Measurements from ENCODE around the gene PDE1A. TPM values are rescaled to one million over a fixed set of nuclear protein-coding genes. Genes with fewer than 3 reads are reported as not detected.

Gene PDE1A
- total RNA-seq, 1 donor from 2014 or later, result 0.08 TPM

GRCh38 chr2:182173944-182174622 lies 252.8 kb downstream of the PDE1A start:
- no peak overlapping the region for H3K4me3 ChIP-seq (ENCODE audit: low read depth, low read length)
- no peak for TF ChIP-seq CTCF (IDR thresholded peaks at IDR 0.05; ENCODE audit: insufficient read depth, low read length, poor library complexity, severe bottlenecking)
- H3K36me3 ChIP-seq (ENCODE audit: control insufficient read depth, insufficient read depth, low read length), result no peaks in the 10 kb centered on the region
- DNase-seq (ENCODE audit: low read depth), result no peak
- no peaks in the 10 kb centered on the region for H3K27me3 ChIP-seq (ENCODE audit: control insufficient read depth, insufficient read depth, low read length)

GRCh38 chr2:182170341-182170740 lies 256.5 kb downstream of the PDE1A start:
- Histone ChIP-seq H3K27me3 (ENCODE audit: control insufficient read depth, insufficient read depth, low read length) (no peaks in the 10 kb centered on the region), H3K36me3 (ENCODE audit: control insufficient read depth, insufficient read depth, low read length) (no peaks in the 10 kb centered on the region), H3K4me3 (ENCODE audit: low read depth, low read length) (no peak overlapping the region)
- TF ChIP-seq CTCF (IDR thresholded peaks at IDR 0.05; ENCODE audit: insufficient read depth, low read length, poor library complexity, severe bottlenecking), result no peak
- DNase-seq (ENCODE audit: low read depth), result no peak

GRCh38 chr2:182167882-182168281 lies 259.0 kb downstream of the PDE1A start:
- no peak overlapping the region for H3K4me3 ChIP-seq (ENCODE audit: low read depth, low read length)
- no peaks in the 10 kb centered on the region for H3K27me3 ChIP-seq (ENCODE audit: control insufficient read depth, insufficient read depth, low read length)
- DNase-seq (ENCODE audit: low read depth), result no peak
- no peak for TF ChIP-seq CTCF (IDR thresholded peaks at IDR 0.05; ENCODE audit: insufficient read depth, low read length, poor library complexity, severe bottlenecking)
- H3K36me3 ChIP-seq (ENCODE audit: control insufficient read depth, insufficient read depth, low read length), result no peaks in the 10 kb centered on the region

GRCh38 chr2:182166841-182167240 lies 260.0 kb downstream of the PDE1A start:
- no peak for DNase-seq (ENCODE audit: low read depth)
- no peaks in the 10 kb centered on the region for H3K27me3 ChIP-seq (ENCODE audit: control insufficient read depth, insufficient read depth, low read length)
- H3K36me3 ChIP-seq (ENCODE audit: control insufficient read depth, insufficient read depth, low read length), result no peaks in the 10 kb centered on the region
- no peak for TF ChIP-seq CTCF (IDR thresholded peaks at IDR 0.05; ENCODE audit: insufficient read depth, low read length, poor library complexity, severe bottlenecking)
- no peak overlapping the region for H3K4me3 ChIP-seq (ENCODE audit: low read depth, low read length)

GRCh38 chr2:182166406-182166805 lies 260.4 kb downstream of the PDE1A start:
- Histone ChIP-seq H3K4me3 (ENCODE audit: low read depth, low read length) (no peak overlapping the region), H3K27me3 (ENCODE audit: control insufficient read depth, insufficient read depth, low read length) (no peaks in the 10 kb centered on the region), H3K36me3 (ENCODE audit: control insufficient read depth, insufficient read depth, low read length) (no peaks in the 10 kb centered on the region)
- no peak for TF ChIP-seq CTCF (IDR thresholded peaks at IDR 0.05; ENCODE audit: insufficient read depth, low read length, poor library complexity, severe bottlenecking)
- DNase-seq (ENCODE audit: low read depth), result no peak

- DNase-seq (ENCODE audit: low read depth), result no peak
- H3K27me3 ChIP-seq (ENCODE audit: control insufficient read depth, insufficient read depth, low read length), result no peaks in the 10 kb centered on the region
- H3K36me3 ChIP-seq (ENCODE audit: control insufficient read depth, insufficient read depth, low read length), result no peaks in the 10 kb centered on the region
Observed at GRCh38 chr2:182165202-182165601, 261.6 kb downstream of the PDE1A start.

More at GRCh38 chr2:182165202-182165601, 261.6 kb downstream of the PDE1A start:
- no peak overlapping the region for H3K4me3 ChIP-seq (ENCODE audit: low read depth, low read length)
- TF ChIP-seq CTCF (IDR thresholded peaks at IDR 0.05; ENCODE audit: insufficient read depth, low read length, poor library complexity, severe bottlenecking), result no peak
